CD14-positive monocyte (primary cell): ENCODE results near the gene ZNF599. TPM values are rescaled to one million over a fixed set of nuclear protein-coding genes. Genes with fewer than 3 reads are reported as not detected.

Experiments used
- DNase-seq, 3 donors: peaks; one replicate each; pipeline ENCODE4 v3.0.0-alpha.2; 2011 to 2022
- H2AFZ ChIP-seq: 2 replicates; pipeline ENCODE4 v1.6.0; 2012; ENCODE audit warnings: mild to moderate bottlenecking, low read depth, low read length, inconsistent platforms; ENCODE audit not compliant: insufficient read depth, poor library complexity, severe bottlenecking
- H3K27ac ChIP-seq, 2 donors: 1 replicate in 1 of 2; 2 replicates in 1 of 2; pipeline ENCODE4 v1.5.1; 2012 to 2013; ENCODE audit warnings: low read length in 2 of 2, control low read depth in 1 of 2, inconsistent platforms in 1 of 2, low read depth in 1 of 2, mild to moderate bottlenecking in 1 of 2
- H3K27me3 ChIP-seq, 2 donors: one replicate each; pipeline versions ENCODE4 v1.6.0 to v1.6.1; 2011 to 2013; ENCODE audit warnings: low read length in 2 of 2; ENCODE audit not compliant: control insufficient read depth in 2 of 2, insufficient read depth in 2 of 2
- H3K36me3 ChIP-seq, 2 donors: replicated peaks in 1 of 2; 1 replicate in 1 of 2; 2 replicates in 1 of 2; pipeline versions ENCODE4 v1.5.1 to v1.6.1; 2012 to 2013; ENCODE audit warnings: low read length in 2 of 2, control low read depth in 1 of 2, inconsistent platforms in 1 of 2, mild to moderate bottlenecking in 1 of 2; ENCODE audit not compliant: insufficient read depth in 2 of 2, control insufficient read depth in 1 of 2
- H3K4me1 ChIP-seq, 2 donors: 1 replicate in 1 of 2; 2 replicates in 1 of 2; pipeline versions ENCODE4 v1.5.1 to v1.6.1; 2012 to 2013; ENCODE audit warnings: low read length in 2 of 2, control low read depth in 1 of 2, inconsistent platforms in 1 of 2, mild to moderate bottlenecking in 1 of 2, moderate library complexity in 1 of 2; ENCODE audit not compliant: insufficient read depth in 2 of 2, control insufficient read depth in 1 of 2
- H3K4me2 ChIP-seq: replicated peaks from 2 replicates; pipeline ENCODE3; 2012; ENCODE audit warnings: low read length, moderate library complexity, mild to moderate bottlenecking; ENCODE audit not compliant: poor library complexity, severe bottlenecking; ENCODE audit errors: extremely low read depth
- H3K4me3 ChIP-seq, 3 experiments: fragments of 200-600 bp in 1 of 3; sonication (generic) in 1 of 3; replicated peaks in 1 of 3; 1 replicate in 2 of 3; 2 replicates in 1 of 3; pipeline ENCODE4 v1.5.1; 2011 to 2013; ENCODE audit warnings: low read length in 3 of 3, mild to moderate bottlenecking in 3 of 3, control low read depth in 2 of 3, low read depth in 2 of 3, inconsistent platforms in 1 of 3, moderate library complexity in 1 of 3
- H3K79me2 ChIP-seq: 2 replicates; pipeline ENCODE4 v1.6.0; 2012; ENCODE audit warnings: mild to moderate bottlenecking, control low read depth, inconsistent platforms, low read length, moderate library complexity; ENCODE audit not compliant: insufficient read depth
- H3K9ac ChIP-seq: 2 replicates; pipeline ENCODE4 v1.6.0; 2017; ENCODE audit warnings: low read length, mild to moderate bottlenecking; ENCODE audit not compliant: insufficient read depth, poor library complexity, severe bottlenecking
- H3K9me3 ChIP-seq, 2 donors: replicated peaks in 1 of 2; 1 replicate in 1 of 2; 2 replicates in 1 of 2; pipeline versions ENCODE4 v1.5.1 to v1.6.1; 2012 to 2013; ENCODE audit warnings: low read length in 2 of 2, control low read depth in 1 of 2; ENCODE audit not compliant: control insufficient read depth in 1 of 2, insufficient read depth in 1 of 2
- H4K20me1 ChIP-seq: 2 replicates; pipeline ENCODE4 v1.6.0; 2012; ENCODE audit warnings: mild to moderate bottlenecking, low read length, control low read depth, moderate library complexity; ENCODE audit not compliant: insufficient read depth
- H3K27ac Mint-ChIP-seq, 7 donors: one replicate each; pipeline ENCODE4 v1.8.0; 2020; ENCODE audit warnings: mild to moderate bottlenecking in 7 of 7, mixed read lengths in 7 of 7, moderate library complexity in 6 of 7, inconsistent platforms in 2 of 7
- H3K27me3 Mint-ChIP-seq, 3 donors: one replicate each; pipeline ENCODE4 v1.8.0; 2021 to 2022; ENCODE audit warnings: low read depth in 3 of 3, mild to moderate bottlenecking in 3 of 3, mixed read lengths in 3 of 3, moderate library complexity in 3 of 3, inconsistent platforms in 1 of 3
- H3K36me3 Mint-ChIP-seq, 2 donors: one replicate each; pipeline ENCODE4 v1.8.0; 2020; ENCODE audit warnings: mixed read lengths in 2 of 2, inconsistent platforms in 1 of 2, mild to moderate bottlenecking in 1 of 2
- H3K4me1 Mint-ChIP-seq: one replicate; pipeline ENCODE4 v1.8.0; 2020; ENCODE audit warnings: mild to moderate bottlenecking, mixed read lengths
- H3K4me3 Mint-ChIP-seq, 2 donors: one replicate each; pipeline ENCODE4 v1.8.0; 2020; ENCODE audit warnings: mild to moderate bottlenecking in 2 of 2, mixed read lengths in 2 of 2, moderate library complexity in 1 of 2
- H3K9me3 Mint-ChIP-seq, 7 donors: one replicate each; pipeline ENCODE4 v1.8.0; 2020 to 2022; ENCODE audit warnings: mixed read lengths in 7 of 7, mild to moderate bottlenecking in 6 of 7, moderate library complexity in 6 of 7, inconsistent platforms in 2 of 7
- WGBS: methylation state at CpG from one replicate; pipeline ENCODE4 v1.1.5; 2013; ENCODE audit warnings: missing lambda C conversion rate; ENCODE audit not compliant: insufficient coverage; 5-methylcytosine and 5-hydroxymethylcytosine counted together
- intact Hi-C, 2 donors: fragments of 100-400 bp; cut with micrococcal nuclease; formaldehyde crosslinking; loops; one replicate each; pipeline versions ENCODE4 v1.15.0 to v1.15.1; 2023
- polyA plus RNA-seq, 3 donors: library from polyadenylated mRNA; depleted of rRNA in 1 of 3; unstranded in 2 of 3; stranded (reverse) in 1 of 3; fragments of 300-500 nt in 2 of 3; fragments of >200 nt in 1 of 3; fragmentation: Illumina TruSeq in 2 of 3; gene quantifications; 1 replicate in 2 of 3; 2 replicates in 1 of 3; pipeline ENCODE4 v1.2.3, GENCODE V29; 2012 to 2021
- TF ChIP-seq, protein P1 (sequence below): fragments of 200-600 bp; IDR thresholded peaks from one replicate; pipeline ENCODE4 v1.8.0; 2022; ENCODE audit warnings: antibody characterized with exemption, mild to moderate bottlenecking

ZNF599 gene
- polyA plus RNA-seq, 3 donors, result 0.85 to 0.99 (median 0.91) TPM

DNA sequence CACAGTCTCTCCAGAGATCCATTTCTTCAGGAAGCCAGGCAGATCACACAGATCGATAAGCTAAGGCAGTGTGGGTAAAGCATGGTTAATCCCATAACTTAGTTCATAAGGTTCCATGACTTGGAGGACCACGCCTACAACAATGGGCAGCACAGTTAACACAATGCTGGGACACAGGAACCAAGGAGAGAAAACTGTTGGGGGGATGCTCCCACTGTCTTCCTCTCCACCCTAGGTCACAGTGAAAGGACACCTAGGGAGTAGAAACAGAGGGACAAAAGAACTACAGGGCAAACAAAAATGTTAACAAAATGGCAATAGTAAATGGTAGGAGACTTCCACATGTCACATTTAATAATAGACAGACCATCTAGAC, 59.8 kb downstream of the ZNF599 start:
- Histone ChIP-seq H3K27ac (no peak overlapping the region), H3K9me3 (peaks cover 20 to 47% of the 10 kb centered on the region in 2 donors), H3K4me2 (no peak overlapping the region), H3K27me3 (peaks cover 0 to under 1% of the 10 kb centered on the region in 2 donors), H3K79me2 (no peaks in the 10 kb centered on the region), H3K4me1 (no peaks in the 10 kb centered on the region), H3K36me3 (no peaks in the 10 kb centered on the region), H2AFZ (no peak overlapping the region), H3K4me3 (no peak overlapping the region), H3K9ac (no peak overlapping the region), H4K20me1 (no peaks in the 10 kb centered on the region)
- DNase-seq, result no peak
- WGBS, result 80% methylated on average over 2 of the region's 2 CpGs
- Mint-ChIP-seq H3K27ac (no peak overlapping the region), H3K9me3 (peaks cover 26 to 46% (median 29%) of the 10 kb centered on the region in 7 donors), H3K36me3 (no peaks in the 10 kb centered on the region), H3K4me1 (no peaks in the 10 kb centered on the region), H3K27me3 (peaks cover 0 to 11% (median 3%) of the 10 kb centered on the region in 3 donors), H3K4me3 (no peak overlapping the region)
- TF ChIP-seq, protein P1, sequence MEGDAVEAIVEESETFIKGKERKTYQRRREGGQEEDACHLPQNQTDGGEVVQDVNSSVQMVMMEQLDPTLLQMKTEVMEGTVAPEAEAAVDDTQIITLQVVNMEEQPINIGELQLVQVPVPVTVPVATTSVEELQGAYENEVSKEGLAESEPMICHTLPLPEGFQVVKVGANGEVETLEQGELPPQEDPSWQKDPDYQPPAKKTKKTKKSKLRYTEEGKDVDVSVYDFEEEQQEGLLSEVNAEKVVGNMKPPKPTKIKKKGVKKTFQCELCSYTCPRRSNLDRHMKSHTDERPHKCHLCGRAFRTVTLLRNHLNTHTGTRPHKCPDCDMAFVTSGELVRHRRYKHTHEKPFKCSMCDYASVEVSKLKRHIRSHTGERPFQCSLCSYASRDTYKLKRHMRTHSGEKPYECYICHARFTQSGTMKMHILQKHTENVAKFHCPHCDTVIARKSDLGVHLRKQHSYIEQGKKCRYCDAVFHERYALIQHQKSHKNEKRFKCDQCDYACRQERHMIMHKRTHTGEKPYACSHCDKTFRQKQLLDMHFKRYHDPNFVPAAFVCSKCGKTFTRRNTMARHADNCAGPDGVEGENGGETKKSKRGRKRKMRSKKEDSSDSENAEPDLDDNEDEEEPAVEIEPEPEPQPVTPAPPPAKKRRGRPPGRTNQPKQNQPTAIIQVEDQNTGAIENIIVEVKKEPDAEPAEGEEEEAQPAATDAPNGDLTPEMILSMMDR, result no peak
- intact Hi-C loops, result loop anchor here (2.0 to 5.0 kb wide), 2 partner anchors 74 to 211 kb away; no protein-coding TSS in a partner anchor

DNA sequence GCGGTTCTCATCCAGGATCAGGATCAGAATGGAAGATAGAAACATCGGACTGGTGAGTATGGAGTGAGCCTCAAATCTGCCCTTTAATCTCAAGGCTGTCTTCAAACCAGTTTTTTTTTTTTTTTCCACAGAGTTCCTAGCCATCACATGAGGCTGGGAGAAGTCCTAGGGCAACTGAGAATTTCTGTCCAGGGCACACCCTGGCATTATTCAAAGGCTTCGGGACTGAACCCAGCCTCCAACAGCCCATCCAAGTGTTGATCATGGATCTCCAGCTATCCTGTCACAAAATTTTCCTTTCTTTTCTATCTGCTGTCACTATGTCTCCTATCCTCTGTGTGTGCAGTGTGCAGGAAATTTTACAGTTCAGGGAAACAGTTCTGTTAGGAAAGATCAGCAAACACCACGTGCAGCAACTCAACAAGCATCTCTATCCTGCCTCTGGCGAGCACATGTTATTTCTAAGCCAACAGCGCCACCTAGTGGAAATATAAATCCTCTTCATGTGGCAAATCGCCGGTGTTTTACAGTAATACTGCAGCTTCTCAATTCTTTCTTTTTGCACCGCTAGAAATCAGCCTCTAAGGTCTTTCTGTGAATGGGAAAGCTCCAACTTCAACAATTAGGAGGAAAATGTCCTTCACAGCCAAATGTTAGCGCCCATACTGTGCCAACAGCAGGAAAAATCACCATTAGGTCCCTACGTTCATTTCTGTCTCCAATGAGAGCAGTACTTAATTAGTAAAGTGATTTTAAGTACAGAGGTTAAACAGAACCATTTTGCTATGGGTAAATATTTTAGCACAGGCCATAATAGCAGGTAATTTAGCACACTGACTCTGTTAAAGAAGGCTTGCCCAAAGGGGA, 60.4 kb downstream of the ZNF599 start:
- 100% methylated on average over 1 of the region's 11 CpGs for WGBS
- Histone ChIP-seq H3K27me3 (no peaks in the 10 kb centered on the region), H3K9ac (no peak overlapping the region), H3K4me3 (no peak overlapping the region), H3K27ac (no peak overlapping the region), H3K4me2 (no peak overlapping the region), H3K36me3 (no peaks in the 10 kb centered on the region), H3K4me1 (no peaks in the 10 kb centered on the region), H2AFZ (no peak overlapping the region), H3K79me2 (no peaks in the 10 kb centered on the region), H3K9me3 (peaks cover 23 to 50% of the 10 kb centered on the region in 2 donors), H4K20me1 (no peaks in the 10 kb centered on the region)
- H3K4me1 Mint-ChIP-seq, result no peaks in the 10 kb centered on the region
- peaks cover 0 to 11% (median 3%) of the 10 kb centered on the region in 3 donors for H3K27me3 Mint-ChIP-seq
- H3K27ac Mint-ChIP-seq, result no peak overlapping the region
- H3K9me3 Mint-ChIP-seq, result peaks cover 24 to 50% (median 33%) of the 10 kb centered on the region in 7 donors
- intact Hi-C loops, result loop anchor here (1.0 to 5.0 kb wide), 3 partner anchors 73 to 210 kb away; no protein-coding TSS in a partner anchor
- peak; percentile 51 to 61 (median 57) for DNase-seq
- H3K36me3 Mint-ChIP-seq, result no peaks in the 10 kb centered on the region
- TF ChIP-seq, protein P1, result peak; percentile 78
- no peak overlapping the region for H3K4me3 Mint-ChIP-seq
